CD4-positive, alpha-beta T cell treated with Interleukin-6 for 4 hours (primary cell): ENCODE data around the gene GUK1.

Source experiments
- DNase-seq: peaks from one replicate; pipeline ENCODE4 v3.0.0-alpha.2; 2020; ENCODE audit warnings: mixed read lengths

The GUK1 gene

GRCh38 chr1:228136901-228137300 lies 3.2 kb upstream of the GUK1 start:
- no peak for DNase-seq

GRCh38 chr1:228139406-228139930 lies 611 bp upstream of the GUK1 start:
- DNase-seq, result no peak

GRCh38 chr1:228140724-228141225 lies 696 bp downstream of the GUK1 start:
- DNase-seq, result no peak

GRCh38 chr1:228141226-228142044 lies 1.4 kb downstream of the GUK1 start:
- peak; percentile 38 for DNase-seq

GRCh38 chr1:228142155-228142691 lies 2.1 kb downstream of the GUK1 start:
- DNase-seq, result no peak

- no peak for DNase-seq
Measured at GRCh38 chr1:228142701-228143136, 2.6 kb downstream of the GUK1 start.

- no peak for DNase-seq
Measured at GRCh38 chr1:228143480-228144192, 3.6 kb downstream of the GUK1 start.

GRCh38 chr1:228144193-228144992 lies 4.3 kb downstream of the GUK1 start:
- DNase-seq, result no peak

- DNase-seq, result no peak
Measured at GRCh38 chr1:228144993-228145343, 4.9 kb downstream of the GUK1 start.

- no peak for DNase-seq
Measured at GRCh38 chr1:228145463-228146416, 5.7 kb downstream of the GUK1 start.

GRCh38 chr1:228146417-228147150 lies 6.5 kb downstream of the GUK1 start:
- no peak for DNase-seq

- no peak for DNase-seq
Measured at GRCh38 chr1:228147151-228147693, 7.1 kb downstream of the GUK1 start.

- no peak for DNase-seq
Measured at GRCh38 chr1:228147768-228148167, 7.7 kb downstream of the GUK1 start.

GRCh38 chr1:228148196-228148861 lies 8.2 kb downstream of the GUK1 start:
- no peak for DNase-seq

GRCh38 chr1:228148935-228149405 lies 8.9 kb downstream of the GUK1 start:
- DNase-seq, result no peak

GRCh38 chr1:228149406-228150119 lies 9.5 kb downstream of the GUK1 start, which contains the start of gene GJC2:
GJC2 (plus strand) TSS chr1:228149930; CDS start chr1:228157759, 7,829 bp downstream.
- no peak for DNase-seq

GRCh38 chr1:228150120-228150460 lies 10.0 kb downstream of the GUK1 start:
- no peak for DNase-seq

GRCh38 chr1:228150461-228151179 lies 10.5 kb downstream of the GUK1 start:
- DNase-seq, result no peak
